Right renal pelvis (tissue), 4 donors: ENCODE data around the gene ENO2. TPM values are rescaled to one million over a fixed set of nuclear protein-coding genes. Genes with fewer than 3 reads are reported as not detected.

Experiments used
- DNase-seq, 4 donors: peaks; one replicate each; pipeline ENCODE4 v3.0.0-alpha.2; 2013; ENCODE audit warnings: low read depth in 4 of 4, low spot score in 3 of 4, missing footprints in 1 of 4
- polyA plus RNA-seq, 4 donors: library from polyadenylated mRNA; unstranded; fragments of 120-200 nt; gene quantifications; one replicate each; pipeline ENCODE4 v1.2.1, GENCODE V29; 2013; ENCODE audit not compliant: insufficient read length in 4 of 4

Gene ENO2
- polyA plus RNA-seq, 4 donors: 12.1 to 15.7 (median 13.0) TPM

- no peak for DNase-seq
These were observed 44.3 kb downstream of the ENO2 start for GRCh38 chr12:6958609-6959057.

- no peak for DNase-seq
These were observed 44.9 kb downstream of the ENO2 start for GRCh38 chr12:6959058-6959804.

GRCh38 chr12:6959805-6960592 lies 45.6 kb downstream of the ENO2 start:
- no peak for DNase-seq

- no peak for DNase-seq
These were observed 46.4 kb downstream of the ENO2 start for GRCh38 chr12:6960593-6961277.

- DNase-seq: no peak
These were observed 46.9 kb downstream of the ENO2 start for GRCh38 chr12:6961278-6961694.

- DNase-seq: peak in 1 of 4 donors; percentile 51
These were observed 47.4 kb downstream of the ENO2 start for GRCh38 chr12:6961695-6962284.

GRCh38 chr12:6962285-6963015 lies 48.1 kb downstream of the ENO2 start:
- DNase-seq: no peak

- no peak for DNase-seq
These were observed 48.8 kb downstream of the ENO2 start for GRCh38 chr12:6963016-6963731.

- DNase-seq: no peak
These were observed 49.5 kb downstream of the ENO2 start for GRCh38 chr12:6963791-6964413.

- DNase-seq: no peak
These were observed 50.2 kb downstream of the ENO2 start for GRCh38 chr12:6964605-6965025.

- DNase-seq: peak in 3 of 4 donors; percentile 71 to 81 (median 72)
These were observed 50.8 kb downstream of the ENO2 start for GRCh38 chr12:6965026-6965661.

- no peak for DNase-seq
These were observed 51.3 kb downstream of the ENO2 start for GRCh38 chr12:6965714-6966113.

GRCh38 chr12:6966351-6966750 lies 52.0 kb downstream of the ENO2 start:
- DNase-seq: no peak

GRCh38 chr12:6967651-6968100 lies 53.3 kb downstream of the ENO2 start:
- DNase-seq: no peak

- no peak for DNase-seq
These were observed 54.0 kb downstream of the ENO2 start for GRCh38 chr12:6968426-6968825.

GRCh38 chr12:6970096-6970527 lies 55.7 kb downstream of the ENO2 start:
- DNase-seq: no peak
